GM12878 (cell line): ENCODE results near the gene CCDC91. TPM values are rescaled to one million over a fixed set of nuclear protein-coding genes. Genes with fewer than 3 reads are reported as not detected.

Experiments
- ATAC-seq: fragments of 200-7000 bp; cut with Tn5 transposase; 3 replicates; pipeline ENCODE4 v1.9.1; 2020; ENCODE audit warnings: mild to moderate bottlenecking, moderate library complexity
- BruUV-seq: library from RNA; stranded (reverse); fragments of 400-500 nt; replicated peaks from 2 replicates; lab custom pipeline; 2021; lab: Mats Ljungman, UMichigan
- CTCF ChIA-PET: fragments of 300-600 bp; sonication (Branson Sonifier 250); formaldehyde crosslinking; extraction: SDS; loops from one replicate; lab custom pipeline; 2021; ENCODE audit warnings: inconsistent platforms; lab: Yijun Ruan, JAX
- POLR2A ChIA-PET: fragments of 350-600 bp; formaldehyde crosslinking; extraction: SDS; loops from one replicate; lab custom pipeline; 2021; ENCODE audit warnings: inconsistent platforms; lab: Charles Lee
- RAD21 ChIA-PET: fragments of 300-600 bp; sonication (Branson Sonifier 250); formaldehyde crosslinking; loops from one replicate; lab custom pipeline; 2023; ENCODE audit warnings: antibody characterized with exemption; ENCODE audit not compliant: unreplicated experiment; lab: Charles Lee
- SMC1A ChIA-PET: fragments of 300-600 bp; sonication (Branson Sonifier 250); formaldehyde crosslinking; loops from one replicate; lab custom pipeline; 2023; ENCODE audit not compliant: unreplicated experiment, uncharacterized antibody; lab: Charles Lee
- DNase-seq: peaks from one replicate; pipeline ENCODE4 v3.0.0-alpha.2; 2011; ENCODE audit warnings: low read depth, low spot score
- FAIRE-seq: peaks from 3 replicates; lab custom pipeline; 2011; peaks lifted over from hg19 to GRCh38; lab: Jason Lieb, UNC
- H2AFZ ChIP-seq: 2 replicates; pipeline ENCODE4 v1.6.0; 2011; ENCODE audit warnings: low read depth, low read length, control low read depth; ENCODE audit not compliant: control insufficient read depth
- H3K27ac ChIP-seq: 2 replicates; pipeline ENCODE4 v1.5.1; 2011; ENCODE audit warnings: control low read depth; ENCODE audit not compliant: control insufficient read depth, insufficient read depth
- H3K27me3 ChIP-seq, 2 experiments: replicated peaks in 1 of 2; 2 replicates each; pipeline versions ENCODE4 v1.6.0 to v1.6.1; 2011; ENCODE audit warnings: low read length in 1 of 2; ENCODE audit not compliant: control insufficient read depth in 2 of 2, insufficient read depth in 2 of 2
- H3K36me3 ChIP-seq, 2 experiments: 2 replicates each; pipeline ENCODE4 v1.5.1; 2011; ENCODE audit warnings: low read length in 1 of 2; ENCODE audit not compliant: control insufficient read depth in 2 of 2, insufficient read depth in 2 of 2
- H3K4me1 ChIP-seq: 2 replicates; pipeline ENCODE4 v1.6.1; 2011; ENCODE audit warnings: mild to moderate bottlenecking, low read length, moderate library complexity, mixed read lengths; ENCODE audit not compliant: control insufficient read depth, insufficient read depth
- H3K4me2 ChIP-seq: 2 replicates; pipeline ENCODE4 v1.6.0; 2011; ENCODE audit warnings: control low read depth; ENCODE audit not compliant: control insufficient read depth, insufficient read depth
- H3K4me3 ChIP-seq: fragments of 200-600 bp; sonication (generic); 2 replicates; pipeline ENCODE4 v1.5.1; 2016
- H3K79me2 ChIP-seq: 2 replicates; pipeline ENCODE4 v1.6.0; 2011; ENCODE audit warnings: low read length; ENCODE audit not compliant: control insufficient read depth, insufficient read depth
- H3K9ac ChIP-seq: 2 replicates; pipeline ENCODE4 v1.8.0; 2011; ENCODE audit warnings: low read length, control low read depth, mixed read lengths; ENCODE audit not compliant: control insufficient read depth, insufficient read depth
- H3K9me3 ChIP-seq: replicated peaks from 3 replicates; pipeline ENCODE4 v1.5.1; 2011; ENCODE audit warnings: mild to moderate bottlenecking, low read length; ENCODE audit not compliant: control insufficient read depth, insufficient read depth
- H4K20me1 ChIP-seq: 2 replicates; pipeline ENCODE4 v1.6.0; 2011; ENCODE audit not compliant: control insufficient read depth, insufficient read depth
- FOS ChIP-seq: IDR thresholded peaks from 3 replicates; pipeline ENCODE4 v1.6.1; 2011; ENCODE audit warnings: borderline replicate concordance; ENCODE audit not compliant: insufficient read length; ENCODE audit errors: extremely low read depth
- NR2C2 ChIP-seq: IDR thresholded peaks from 2 replicates; pipeline ENCODE4 v1.6.1; 2011; ENCODE audit warnings: borderline replicate concordance, low read depth; ENCODE audit not compliant: control insufficient read depth, insufficient read length
- NR2F1 ChIP-seq: fragments of 450-650 bp; conservative IDR thresholded peaks from 2 replicates; pipeline ENCODE4 v1.6.1; 2017; ENCODE audit warnings: mild to moderate bottlenecking
- TBL1XR1 ChIP-seq: IDR thresholded peaks from 2 replicates; pipeline ENCODE4 v1.6.1; 2012; ENCODE audit warnings: low read depth, low read length, improper control_type of control experiment
- TCF3 ChIP-seq: IDR thresholded peaks from 2 replicates; pipeline ENCODE4 v1.6.1; 2012; ENCODE audit warnings: low read depth, mild to moderate bottlenecking, low read length, borderline replicate concordance; ENCODE audit not compliant: insufficient read depth
- ZBED1 ChIP-seq: IDR thresholded peaks from 2 replicates; pipeline ENCODE4 v1.6.1; 2016; ENCODE audit warnings: borderline replicate concordance
- ZNF207 ChIP-seq: fragments of 450-650 bp; IDR thresholded peaks from 2 replicates; pipeline ENCODE4 v1.6.1; 2014; ENCODE audit warnings: antibody characterized with exemption, mild to moderate bottlenecking, borderline replicate concordance
- WGBS: methylation state at CpG from one replicate; pipeline ENCODE4 v1.1.6; 2016; ENCODE audit warnings: low lambda C conversion rate; ENCODE audit not compliant: insufficient replicate concordance, insufficient coverage; ENCODE audit errors: missing lambda C conversion rate; 5-methylcytosine and 5-hydroxymethylcytosine counted together
- in situ Hi-C: fragments of 300-500 bp; cut with MboI; formaldehyde crosslinking; loops from 9 replicates; pipeline ENCODE4 v1.14.3; 2018; ENCODE audit warnings: mixed read lengths
- intact Hi-C: fragments of 100-400 bp; cut with micrococcal nuclease; formaldehyde crosslinking; loops from one replicate; pipeline ENCODE4 v1.14.2; 2022; ENCODE audit not compliant: unreplicated experiment
- polyA plus RNA-seq, 11 experiments: library from polyadenylated mRNA; depleted of rRNA in 4 of 11; unstranded in 6 of 11; stranded (reverse) in 5 of 11; fragments of >200 nt; fragmentation: Nextera tagmentation in 4 of 11; fragmentation: Illumina TruSeq in 1 of 11; extraction: Ambion mirVana in 4 of 11; extraction: Trizol in 1 of 11; gene quantifications; 1 replicate in 1 of 11; 2 replicates in 10 of 11; pipeline versions ENCODE4 v1.2.1 to v1.2.3, GENCODE V29; 2011 to 2016; ENCODE audit warnings: inconsistent platforms in 2 of 11, missing spikeins in 2 of 11, low read depth in 1 of 11
- total RNA-seq, 4 experiments: library from RNA; depleted of rRNA in 3 of 4; stranded (reverse); fragments of >200 nt in 3 of 4; fragmentation: Illumina TruSeq in 1 of 4; extraction: Trizol in 1 of 4; gene quantifications; 2 replicates each; pipeline versions ENCODE4 v1.2.1 to v1.2.3, GENCODE V29; 2013 to 2021
- TF ChIP-seq, protein P1 (sequence below): fragments of 450-650 bp; IDR thresholded peaks from 2 replicates; pipeline ENCODE4 v1.6.1; 2018; ENCODE audit warnings: mild to moderate bottlenecking, low read depth, moderate library complexity; ENCODE audit not compliant: partially characterized antibody
- TF ChIP-seq, protein P2 (sequence below): fragments of 450-650 bp; IDR thresholded peaks from 2 replicates; pipeline ENCODE4 v1.6.1; 2016; ENCODE audit warnings: mild to moderate bottlenecking, moderate library complexity, borderline replicate concordance
- TF ChIP-seq, protein P3 (sequence below): IDR thresholded peaks from 2 replicates; pipeline ENCODE4 v1.6.1; 2011; ENCODE audit warnings: low read depth, mild to moderate bottlenecking, low read length, moderate library complexity, borderline replicate concordance; ENCODE audit errors: extremely low read depth

The CCDC91 gene
- total and polyA plus RNA-seq, 10 of the 15 experiments (the other 5 are each of a cell fraction or from before 2014, with no cell fraction given): 6.1 to 24.9 (median 16.5) TPM

DNA sequence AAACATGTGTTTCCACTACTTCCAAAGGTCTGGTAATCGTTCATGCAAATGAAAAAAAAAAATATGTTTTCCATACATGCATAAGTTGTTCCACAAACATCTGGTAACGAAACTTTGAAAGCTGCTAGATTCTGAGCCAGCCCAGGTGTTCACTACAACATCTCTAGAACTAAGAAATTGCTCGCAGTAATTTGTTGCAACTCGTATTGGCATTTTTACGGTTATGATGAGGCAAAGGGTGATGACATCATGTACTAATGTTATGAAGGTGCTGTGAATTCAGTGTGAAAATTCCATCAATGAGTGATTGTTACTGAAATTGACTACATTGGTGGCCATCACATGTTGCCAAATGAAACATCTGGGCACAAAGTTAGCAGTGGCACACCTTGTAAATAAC, 31.9 kb upstream of the CCDC91 start (continued):
- TF ChIP-seq, protein P1, sequence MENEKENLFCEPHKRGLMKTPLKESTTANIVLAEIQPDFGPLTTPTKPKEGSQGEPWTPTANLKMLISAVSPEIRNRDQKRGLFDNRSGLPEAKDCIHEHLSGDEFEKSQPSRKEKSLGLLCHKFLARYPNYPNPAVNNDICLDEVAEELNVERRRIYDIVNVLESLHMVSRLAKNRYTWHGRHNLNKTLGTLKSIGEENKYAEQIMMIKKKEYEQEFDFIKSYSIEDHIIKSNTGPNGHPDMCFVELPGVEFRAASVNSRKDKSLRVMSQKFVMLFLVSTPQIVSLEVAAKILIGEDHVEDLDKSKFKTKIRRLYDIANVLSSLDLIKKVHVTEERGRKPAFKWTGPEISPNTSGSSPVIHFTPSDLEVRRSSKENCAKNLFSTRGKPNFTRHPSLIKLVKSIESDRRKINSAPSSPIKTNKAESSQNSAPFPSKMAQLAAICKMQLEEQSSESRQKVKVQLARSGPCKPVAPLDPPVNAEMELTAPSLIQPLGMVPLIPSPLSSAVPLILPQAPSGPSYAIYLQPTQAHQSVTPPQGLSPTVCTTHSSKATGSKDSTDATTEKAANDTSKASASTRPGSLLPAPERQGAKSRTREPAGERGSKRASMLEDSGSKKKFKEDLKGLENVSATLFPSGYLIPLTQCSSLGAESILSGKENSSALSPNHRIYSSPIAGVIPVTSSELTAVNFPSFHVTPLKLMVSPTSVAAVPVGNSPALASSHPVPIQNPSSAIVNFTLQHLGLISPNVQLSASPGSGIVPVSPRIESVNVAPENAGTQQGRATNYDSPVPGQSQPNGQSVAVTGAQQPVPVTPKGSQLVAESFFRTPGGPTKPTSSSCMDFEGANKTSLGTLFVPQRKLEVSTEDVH: no peak
- TF ChIP-seq ZNF207 (no peak), NR2F1 (no peak), ZBED1 (no peak), TCF3 (no peak), NR2C2 (no peak)

DNA sequence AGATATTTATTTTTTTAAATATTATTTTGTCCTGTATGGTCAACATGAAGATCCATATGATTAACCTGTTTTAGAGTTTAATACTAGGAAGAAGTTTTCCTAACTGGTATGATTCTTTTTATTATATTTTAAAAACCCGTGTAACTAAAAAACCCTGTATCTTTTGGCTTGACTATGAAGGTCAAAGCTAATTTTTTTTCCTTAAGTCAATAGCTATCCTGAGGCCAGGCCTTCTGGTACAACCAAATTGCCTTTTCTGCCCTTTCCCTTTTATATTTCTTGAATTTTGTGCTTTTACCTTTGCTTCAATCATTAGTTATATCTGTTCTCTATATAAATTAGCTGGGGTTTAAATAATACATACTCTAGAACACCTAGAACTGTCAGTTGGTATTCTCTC, 30.6 kb upstream of the CCDC91 start:
- WGBS: 39% methylated on average over 1 of the region's 1 CpG
- no TSS peak for BruUV-seq
- H3K9ac ChIP-seq: no peak overlapping the region

More for the DNA sequence above, 30.6 kb upstream of the CCDC91 start:
- Histone ChIP-seq H4K20me1 (no peaks in the 10 kb centered on the region), H3K36me3 (no peaks in the 10 kb centered on the region), H2AFZ (no peak overlapping the region), H3K4me2 (no peak overlapping the region), H3K79me2 (no peaks in the 10 kb centered on the region), H3K4me1 (no peaks in the 10 kb centered on the region), H3K4me3 (no peak overlapping the region), H3K9me3 (no peaks in the 10 kb centered on the region), H3K27me3 (no peaks in the 10 kb centered on the region), H3K27ac (no peak overlapping the region)
- in situ Hi-C loops: no loop called here
- intact Hi-C loops: no loop called here
- CTCF ChIA-PET: no interaction called here
- POLR2A ChIA-PET: no interaction called here
- DNase-seq (no peak), FAIRE-seq (no peak), ATAC-seq (no peak)
- RAD21 ChIA-PET: no interaction called here
- SMC1A ChIA-PET: interaction anchor here (1.0 to 1.5 kb wide), 2 partner anchors 11 to 49 kb away, joined by 3 to 4 read pairs; no protein-coding TSS in a partner anchor
- TF ChIP-seq, protein P2, sequence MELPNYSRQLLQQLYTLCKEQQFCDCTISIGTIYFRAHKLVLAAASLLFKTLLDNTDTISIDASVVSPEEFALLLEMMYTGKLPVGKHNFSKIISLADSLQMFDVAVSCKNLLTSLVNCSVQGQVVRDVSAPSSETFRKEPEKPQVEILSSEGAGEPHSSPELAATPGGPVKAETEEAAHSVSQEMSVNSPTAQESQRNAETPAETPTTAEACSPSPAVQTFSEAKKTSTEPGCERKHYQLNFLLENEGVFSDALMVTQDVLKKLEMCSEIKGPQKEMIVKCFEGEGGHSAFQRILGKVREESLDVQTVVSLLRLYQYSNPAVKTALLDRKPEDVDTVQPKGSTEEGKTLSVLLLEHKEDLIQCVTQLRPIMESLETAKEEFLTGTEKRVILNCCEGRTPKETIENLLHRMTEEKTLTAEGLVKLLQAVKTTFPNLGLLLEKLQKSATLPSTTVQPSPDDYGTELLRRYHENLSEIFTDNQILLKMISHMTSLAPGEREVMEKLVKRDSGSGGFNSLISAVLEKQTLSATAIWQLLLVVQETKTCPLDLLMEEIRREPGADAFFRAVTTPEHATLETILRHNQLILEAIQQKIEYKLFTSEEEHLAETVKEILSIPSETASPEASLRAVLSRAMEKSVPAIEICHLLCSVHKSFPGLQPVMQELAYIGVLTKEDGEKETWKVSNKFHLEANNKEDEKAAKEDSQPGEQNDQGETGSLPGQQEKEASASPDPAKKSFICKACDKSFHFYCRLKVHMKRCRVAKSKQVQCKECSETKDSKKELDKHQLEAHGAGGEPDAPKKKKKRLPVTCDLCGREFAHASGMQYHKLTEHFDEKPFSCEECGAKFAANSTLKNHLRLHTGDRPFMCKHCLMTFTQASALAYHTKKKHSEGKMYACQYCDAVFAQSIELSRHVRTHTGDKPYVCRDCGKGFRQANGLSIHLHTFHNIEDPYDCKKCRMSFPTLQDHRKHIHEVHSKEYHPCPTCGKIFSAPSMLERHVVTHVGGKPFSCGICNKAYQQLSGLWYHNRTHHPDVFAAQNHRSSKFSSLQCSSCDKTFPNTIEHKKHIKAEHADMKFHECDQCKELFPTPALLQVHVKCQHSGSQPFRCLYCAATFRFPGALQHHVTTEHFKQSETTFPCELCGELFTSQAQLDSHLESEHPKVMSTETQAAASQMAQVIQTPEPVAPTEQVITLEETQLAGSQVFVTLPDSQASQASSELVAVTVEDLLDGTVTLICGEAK: no peak
- TF ChIP-seq, protein P3, sequence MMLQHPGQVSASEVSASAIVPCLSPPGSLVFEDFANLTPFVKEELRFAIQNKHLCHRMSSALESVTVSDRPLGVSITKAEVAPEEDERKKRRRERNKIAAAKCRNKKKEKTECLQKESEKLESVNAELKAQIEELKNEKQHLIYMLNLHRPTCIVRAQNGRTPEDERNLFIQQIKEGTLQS: no peak
- TF ChIP-seq FOS (no peak), TBL1XR1 (no peak)
